Fibroblast of the aortic adventitia (primary cell): Measurements from ENCODE around the gene CCDC91. TPM values are rescaled to one million over a fixed set of nuclear protein-coding genes. Genes with fewer than 3 reads are reported as not detected.

Experiments
- DNase-seq: peaks from one replicate; pipeline ENCODE4 v3.0.0-alpha.2; 2010; ENCODE audit warnings: low read depth
- H3K4me3 ChIP-seq: 2 replicates; pipeline ENCODE4 v1.5.1; 2011; ENCODE audit warnings: low read depth, mild to moderate bottlenecking, control low read depth, low read length, moderate library complexity
- total RNA-seq: library from RNA; depleted of rRNA; stranded (reverse); fragments of >200 nt; gene quantifications from 2 replicates; pipeline ENCODE4 v1.2.3, GENCODE V29; 2012; ENCODE audit warnings: low replicate concordance
- TF ChIP-seq, protein P1 (sequence below): IDR thresholded peaks from 2 replicates; pipeline ENCODE4 v1.5.1; 2011; ENCODE audit warnings: mild to moderate bottlenecking, low read length, control low read depth, inconsistent platforms; ENCODE audit not compliant: insufficient read depth

Gene CCDC91
- total RNA-seq, 1 donor: 37.4 TPM

- DNase-seq: peak; percentile 49
- no peak overlapping the region for H3K4me3 ChIP-seq
- TF ChIP-seq, protein P1, sequence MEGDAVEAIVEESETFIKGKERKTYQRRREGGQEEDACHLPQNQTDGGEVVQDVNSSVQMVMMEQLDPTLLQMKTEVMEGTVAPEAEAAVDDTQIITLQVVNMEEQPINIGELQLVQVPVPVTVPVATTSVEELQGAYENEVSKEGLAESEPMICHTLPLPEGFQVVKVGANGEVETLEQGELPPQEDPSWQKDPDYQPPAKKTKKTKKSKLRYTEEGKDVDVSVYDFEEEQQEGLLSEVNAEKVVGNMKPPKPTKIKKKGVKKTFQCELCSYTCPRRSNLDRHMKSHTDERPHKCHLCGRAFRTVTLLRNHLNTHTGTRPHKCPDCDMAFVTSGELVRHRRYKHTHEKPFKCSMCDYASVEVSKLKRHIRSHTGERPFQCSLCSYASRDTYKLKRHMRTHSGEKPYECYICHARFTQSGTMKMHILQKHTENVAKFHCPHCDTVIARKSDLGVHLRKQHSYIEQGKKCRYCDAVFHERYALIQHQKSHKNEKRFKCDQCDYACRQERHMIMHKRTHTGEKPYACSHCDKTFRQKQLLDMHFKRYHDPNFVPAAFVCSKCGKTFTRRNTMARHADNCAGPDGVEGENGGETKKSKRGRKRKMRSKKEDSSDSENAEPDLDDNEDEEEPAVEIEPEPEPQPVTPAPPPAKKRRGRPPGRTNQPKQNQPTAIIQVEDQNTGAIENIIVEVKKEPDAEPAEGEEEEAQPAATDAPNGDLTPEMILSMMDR: no peak
Observed at GRCh38 chr12:28340261-28341045, 150.2 kb downstream of the CCDC91 start.

- DNase-seq: no peak
- TF ChIP-seq, protein P1: no peak
- no peak overlapping the region for H3K4me3 ChIP-seq
Observed at GRCh38 chr12:28343713-28344112, 153.5 kb downstream of the CCDC91 start.

DNA sequence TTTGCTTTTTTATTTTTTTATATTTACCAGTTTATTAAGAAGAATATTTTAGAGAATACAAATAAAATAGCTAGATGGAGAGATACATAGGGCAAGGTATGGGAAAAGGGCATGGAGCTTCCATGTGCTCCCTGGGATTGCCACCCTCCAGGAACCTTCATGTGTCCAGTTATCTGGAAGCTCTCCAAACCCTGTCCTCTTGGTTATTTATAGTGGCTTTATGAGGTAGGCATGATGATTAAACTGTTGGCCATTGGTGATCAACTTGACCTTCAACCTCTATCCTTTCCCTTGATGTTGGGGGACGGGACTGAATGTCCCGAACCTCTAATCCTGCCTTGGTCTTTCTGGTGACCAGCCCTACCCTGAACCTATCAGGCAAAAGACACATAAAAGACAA, 156.3 kb downstream of the CCDC91 start:
- no peak for DNase-seq
- no peak overlapping the region for H3K4me3 ChIP-seq
- TF ChIP-seq, protein P1: no peak

DNA sequence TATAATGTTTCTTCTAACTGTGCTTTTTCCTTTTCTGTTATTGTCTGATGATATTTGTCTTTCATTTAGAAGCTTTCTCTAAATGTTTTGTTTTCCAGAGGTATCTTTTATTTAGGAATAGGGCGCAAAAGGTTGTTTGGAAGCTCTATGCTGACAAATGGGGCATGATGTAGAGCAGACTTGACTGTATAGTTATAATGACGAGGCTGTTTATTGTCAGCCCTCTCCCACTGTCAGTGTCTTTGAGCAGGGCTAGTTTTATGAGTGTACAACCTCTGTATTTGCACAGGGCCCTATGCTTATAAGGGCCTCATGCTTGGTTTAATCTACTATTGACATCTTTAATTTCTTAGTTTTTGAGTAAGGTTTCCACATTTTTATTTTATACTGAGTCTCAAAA, 158.9 kb downstream of the CCDC91 start:
- DNase-seq: no peak
- no peak overlapping the region for H3K4me3 ChIP-seq
- TF ChIP-seq, protein P1: no peak

GRCh38 chr12:28350502-28350901, 160.2 kb downstream of the CCDC91 start:
- TF ChIP-seq, protein P1: no peak
- peak; percentile 7 for DNase-seq
- H3K4me3 ChIP-seq: no peak overlapping the region

DNA sequence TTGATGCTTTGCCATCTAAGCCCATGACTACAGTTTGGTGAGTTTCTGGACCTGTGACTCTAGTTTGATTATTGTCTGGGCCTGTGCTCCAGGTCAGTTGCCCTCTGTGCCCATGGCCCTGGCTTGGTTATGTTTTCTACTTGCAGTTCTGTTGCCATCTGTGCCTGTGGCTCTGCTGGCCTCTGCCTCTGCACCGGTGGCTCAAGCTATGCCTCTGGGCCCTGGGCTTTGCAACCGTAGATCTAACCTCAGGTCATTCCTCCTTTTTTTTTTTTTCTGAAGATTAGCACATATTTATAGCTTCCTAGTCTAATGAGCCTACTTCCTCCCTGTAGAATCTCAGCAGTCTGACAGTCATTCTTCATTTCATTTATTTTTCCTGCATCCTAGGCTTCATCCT, 161.2 kb downstream of the CCDC91 start:
- DNase-seq: no peak
- TF ChIP-seq, protein P1: no peak
- no peak overlapping the region for H3K4me3 ChIP-seq

GRCh38 chr12:28355161-28355560, 164.9 kb downstream of the CCDC91 start:
- no peak for DNase-seq
- TF ChIP-seq, protein P1: no peak
- H3K4me3 ChIP-seq: no peak overlapping the region
